ENCODE results near the gene HIC1. TPM values are rescaled to one million over a fixed set of nuclear protein-coding genes. Genes with fewer than 3 reads are reported as not detected.

Gene HIC1
- total and polyA plus RNA-seq, 9 of the 15 experiments (the other 6 are each of a cell fraction or from before 2014, with no cell fraction given): 0.01 to 2.5 (median 0.18) TPM

DNA sequence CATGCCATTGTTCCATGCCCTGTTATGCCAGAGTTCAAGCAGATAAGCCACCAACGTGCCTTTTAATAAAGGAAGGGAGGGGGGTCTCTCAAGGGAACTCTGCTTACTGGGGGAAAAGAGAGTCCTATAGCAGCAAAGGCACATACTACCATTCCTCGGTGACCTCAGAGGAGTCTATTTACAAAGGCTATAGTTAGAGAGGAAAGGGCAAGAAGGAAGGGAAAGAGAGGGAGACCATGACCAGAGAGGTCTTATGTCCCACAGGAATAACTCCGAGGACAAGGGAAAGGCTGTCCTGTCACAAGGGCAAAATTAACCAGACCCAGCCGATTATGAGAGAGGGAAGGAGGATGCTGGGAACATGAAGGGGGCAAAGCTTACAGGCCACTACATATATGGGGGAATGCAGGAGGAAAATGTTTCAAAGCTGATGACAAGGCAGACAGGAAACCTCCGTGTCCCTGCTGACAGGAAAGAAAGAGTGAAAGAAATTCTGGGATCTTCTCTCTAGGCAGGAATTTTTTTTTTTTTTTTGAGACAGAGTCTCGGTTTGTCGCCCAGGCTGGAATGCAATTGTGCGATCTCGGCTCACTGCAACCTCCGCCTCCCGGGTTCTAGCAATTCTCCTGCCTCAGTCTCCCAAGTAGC is 51.5 kb downstream of the HIC1 start:
- no peak overlapping the region for H3K4me2 ChIP-seq (ENCODE audit: insufficient read depth, low read length)
- no peak overlapping the region for H3K9ac ChIP-seq (ENCODE audit: insufficient read depth in 1 of 2, low read depth in 2 of 2, low read length in 2 of 2)
- H3K4me1 ChIP-seq (replicated peaks in 1 of 2; ENCODE audit: control insufficient read depth in 2 of 2, insufficient read depth in 2 of 2, low read length in 2 of 2): peaks cover 6% of the 10 kb centered on the region in 2 experiments; a peak in 3 of 5 replicates
- H3K27me3 ChIP-seq (ENCODE audit: control insufficient read depth in 2 of 2, insufficient read depth in 2 of 2, low read length in 2 of 2): no peaks in the 10 kb centered on the region
- no peaks in the 10 kb centered on the region for H3K79me2 ChIP-seq (ENCODE audit: control insufficient read depth, insufficient read depth, low read length)
- CTCF ChIA-PET (ENCODE audit: low intra/inter-chr PET ratio): no interaction called here
- TF ChIP-seq, protein P1, sequence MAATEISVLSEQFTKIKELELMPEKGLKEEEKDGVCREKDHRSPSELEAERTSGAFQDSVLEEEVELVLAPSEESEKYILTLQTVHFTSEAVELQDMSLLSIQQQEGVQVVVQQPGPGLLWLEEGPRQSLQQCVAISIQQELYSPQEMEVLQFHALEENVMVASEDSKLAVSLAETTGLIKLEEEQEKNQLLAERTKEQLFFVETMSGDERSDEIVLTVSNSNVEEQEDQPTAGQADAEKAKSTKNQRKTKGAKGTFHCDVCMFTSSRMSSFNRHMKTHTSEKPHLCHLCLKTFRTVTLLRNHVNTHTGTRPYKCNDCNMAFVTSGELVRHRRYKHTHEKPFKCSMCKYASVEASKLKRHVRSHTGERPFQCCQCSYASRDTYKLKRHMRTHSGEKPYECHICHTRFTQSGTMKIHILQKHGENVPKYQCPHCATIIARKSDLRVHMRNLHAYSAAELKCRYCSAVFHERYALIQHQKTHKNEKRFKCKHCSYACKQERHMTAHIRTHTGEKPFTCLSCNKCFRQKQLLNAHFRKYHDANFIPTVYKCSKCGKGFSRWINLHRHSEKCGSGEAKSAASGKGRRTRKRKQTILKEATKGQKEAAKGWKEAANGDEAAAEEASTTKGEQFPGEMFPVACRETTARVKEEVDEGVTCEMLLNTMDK (IDR thresholded peaks at IDR 0.05; ENCODE audit: borderline replicate concordance, insufficient read depth, low read depth, low read length, poor library complexity, severe bottlenecking): no peak
- TF ChIP-seq XRCC3 (IDR thresholded peaks at IDR 0.05) (no peak), L3MBTL2 (IDR thresholded peaks at IDR 0.05) (no peak), KDM4B (IDR thresholded peaks at IDR 0.05; ENCODE audit: borderline replicate concordance in 2 of 2, low read depth in 1 of 2) (no peak), CHAMP1 (IDR thresholded peaks at IDR 0.05) (no peak), ZBTB11 (CRISPR knock-in tag; IDR thresholded peaks at IDR 0.05) (no peak), ZKSCAN1 (IDR thresholded peaks at IDR 0.05; ENCODE audit: low read depth, low read length) (no peak), GATA2 (CRISPR knock-in tag; IDR thresholded peaks at IDR 0.05) (no peak), POLR3A (IDR thresholded peaks at IDR 0.05; ENCODE audit: borderline replicate concordance, extremely low read depth, insufficient read depth, insufficient read length) (no peak), ZNF274 (IDR thresholded peaks at IDR 0.05; ENCODE audit: borderline replicate concordance, low read depth, low read length) (no peak)
- no TSS peak for BruUV-seq (replicated peaks)
- POLR2A ChIA-PET: interaction anchor here (0.6 to 1.3 kb wide), 2 partner anchors 24 to 108 kb away, joined by 3 read pairs; no protein-coding TSS in a partner anchor
- ATAC-seq (no peak), FAIRE-seq (no peak), DNase-seq (ENCODE audit: extremely low read depth in 1 of 4, low spot score in 3 of 4) (no peak)
- H3K36me3 ChIP-seq (ENCODE audit: control insufficient read depth, insufficient read depth, low read length): no peaks in the 10 kb centered on the region
- no peak overlapping the region for H2AFZ ChIP-seq (ENCODE audit: low read depth, low read length)
- in situ Hi-C loops (cut with MboI) (no loop called here), intact Hi-C loops (cut with micrococcal nuclease) (no loop called here)
- H3K9me3 ChIP-seq (replicated peaks; ENCODE audit: control insufficient read depth, insufficient read depth, low read depth, low read length): no peaks in the 10 kb centered on the region
- no peak overlapping the region for H3K4me3 ChIP-seq
- WGBS (ENCODE audit: insufficient coverage, low coverage, missing lambda C conversion rate): 71% methylated on average over 10 of the region's 11 CpGs
- no peak overlapping the region for H3K27ac ChIP-seq (ENCODE audit: extremely low read depth, low read depth, low read length)
- no peaks in the 10 kb centered on the region for H4K20me1 ChIP-seq (replicated peaks; ENCODE audit: control insufficient read depth, insufficient read depth, low read length)
- H3K9me1 ChIP-seq (ENCODE audit: control insufficient read depth, insufficient read depth, low read length): no peaks in the 10 kb centered on the region

All from K562 (cell line).